ENCODE measurements around the gene TSHB. TPM values are rescaled to one million over a fixed set of nuclear protein-coding genes. Genes with fewer than 3 reads are reported as not detected.

TSHB gene
- total RNA-seq, 1 donor from 2014 or later: not detected

DNA sequence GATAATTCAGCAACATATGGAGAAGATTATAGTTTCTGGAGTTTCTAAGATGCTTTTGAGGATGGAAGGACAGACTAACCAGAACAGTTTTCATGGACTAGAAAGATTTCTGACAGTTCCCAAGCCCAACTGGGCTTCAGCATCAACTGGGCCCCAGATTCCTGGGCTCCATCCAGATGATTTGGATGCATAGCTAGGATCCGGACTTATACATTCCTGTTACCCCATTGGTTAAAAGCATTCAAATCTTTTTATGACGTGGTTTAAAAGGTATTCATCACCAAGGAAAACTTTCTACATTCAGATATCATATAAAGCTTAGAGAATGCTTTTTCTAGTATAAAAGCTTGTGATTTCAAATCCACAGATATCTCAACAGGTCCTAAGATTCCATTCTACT lies 29.7 kb downstream of the TSHB start:
- no peak for DNase-seq (ENCODE audit: low read depth in 2 of 2)

DNA sequence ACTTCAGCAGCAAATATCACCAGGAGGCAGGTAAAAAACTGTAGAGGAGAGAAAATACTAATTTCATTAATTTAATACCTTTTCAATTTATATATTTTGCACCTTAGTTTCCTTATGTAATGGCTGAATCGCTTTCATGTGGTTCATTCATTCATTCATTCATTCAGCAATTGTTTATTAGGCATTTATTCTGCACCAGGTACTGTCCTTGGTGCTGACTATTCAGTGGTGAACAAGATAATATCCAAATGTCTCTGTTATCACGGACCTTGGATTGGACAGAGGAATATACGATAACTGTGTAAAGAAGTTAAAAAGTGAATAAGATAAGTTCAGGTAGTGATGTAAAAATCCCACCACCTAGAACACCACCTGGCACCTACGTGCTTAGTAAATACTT lies 30.9 kb downstream of the TSHB start:
- no peak for DNase-seq (ENCODE audit: low read depth in 2 of 2)

DNA sequence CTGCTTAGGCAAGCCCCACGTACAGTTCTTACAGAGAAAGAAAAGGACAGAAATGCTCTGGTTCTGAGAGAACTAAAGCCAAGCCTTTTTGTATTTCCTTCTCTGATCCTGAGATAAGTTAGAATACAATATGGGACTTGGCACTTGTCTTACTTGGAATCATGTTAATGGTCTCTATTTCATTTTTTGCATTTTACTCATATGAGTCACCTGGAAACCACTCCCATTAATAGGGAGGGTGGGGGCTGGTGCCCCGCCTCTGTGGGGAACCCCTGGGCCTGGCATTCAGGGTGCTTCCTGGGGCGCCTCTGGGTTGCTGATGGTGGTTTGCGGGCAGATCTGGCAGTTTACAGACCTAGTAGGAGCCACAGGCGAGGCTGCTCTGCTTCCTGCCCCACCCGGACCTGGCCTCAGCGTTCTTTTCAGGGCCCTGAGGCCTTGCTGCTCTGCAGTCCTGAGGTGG lies 32.9 kb downstream of the TSHB start:
- DNase-seq (ENCODE audit: low read depth in 2 of 2): peak; percentile 29 to 56

DNA sequence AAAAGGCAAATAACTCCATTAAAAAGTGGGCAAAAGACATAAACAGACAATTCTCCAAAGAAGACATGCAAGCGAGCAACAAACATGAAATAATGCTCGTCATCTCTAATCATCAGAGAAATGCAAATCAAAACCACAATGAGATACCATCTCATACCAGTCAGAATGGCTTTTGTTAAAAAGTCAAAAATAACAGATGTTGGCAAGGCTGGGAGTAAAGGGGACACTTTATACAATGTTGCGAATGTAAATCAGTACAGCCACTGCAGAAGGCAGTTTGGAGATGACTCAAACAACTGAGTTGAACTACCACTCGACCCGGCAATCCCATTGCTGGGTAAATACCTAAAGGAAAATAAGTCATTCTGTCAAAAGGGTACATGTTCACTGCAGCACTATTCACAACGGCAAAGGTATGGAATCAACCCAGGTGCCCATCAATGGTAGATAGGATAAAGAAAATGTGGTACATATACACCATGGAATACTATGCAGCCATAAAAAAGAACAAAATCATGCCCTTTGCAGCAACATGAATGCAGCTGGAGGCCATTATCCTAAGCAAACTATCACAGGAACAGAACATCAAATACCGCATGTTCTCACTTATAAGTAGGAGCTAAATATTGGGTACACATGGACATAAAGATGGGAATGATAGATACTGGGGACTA lies 33.7 kb downstream of the TSHB start:
- peak in 1 of 2 donors; percentile 4 for DNase-seq (ENCODE audit: low read depth in 2 of 2)

GRCh38 chr1:115064461-115064860 lies 34.8 kb downstream of the TSHB start:
- no peak for DNase-seq (ENCODE audit: low read depth in 2 of 2)

GRCh38 chr1:115065021-115065420 lies 35.4 kb downstream of the TSHB start:
- DNase-seq (ENCODE audit: low read depth in 2 of 2): no peak

GRCh38 chr1:115067161-115067859 lies 37.7 kb downstream of the TSHB start:
- no peak for DNase-seq (ENCODE audit: low read depth in 2 of 2)

DNA sequence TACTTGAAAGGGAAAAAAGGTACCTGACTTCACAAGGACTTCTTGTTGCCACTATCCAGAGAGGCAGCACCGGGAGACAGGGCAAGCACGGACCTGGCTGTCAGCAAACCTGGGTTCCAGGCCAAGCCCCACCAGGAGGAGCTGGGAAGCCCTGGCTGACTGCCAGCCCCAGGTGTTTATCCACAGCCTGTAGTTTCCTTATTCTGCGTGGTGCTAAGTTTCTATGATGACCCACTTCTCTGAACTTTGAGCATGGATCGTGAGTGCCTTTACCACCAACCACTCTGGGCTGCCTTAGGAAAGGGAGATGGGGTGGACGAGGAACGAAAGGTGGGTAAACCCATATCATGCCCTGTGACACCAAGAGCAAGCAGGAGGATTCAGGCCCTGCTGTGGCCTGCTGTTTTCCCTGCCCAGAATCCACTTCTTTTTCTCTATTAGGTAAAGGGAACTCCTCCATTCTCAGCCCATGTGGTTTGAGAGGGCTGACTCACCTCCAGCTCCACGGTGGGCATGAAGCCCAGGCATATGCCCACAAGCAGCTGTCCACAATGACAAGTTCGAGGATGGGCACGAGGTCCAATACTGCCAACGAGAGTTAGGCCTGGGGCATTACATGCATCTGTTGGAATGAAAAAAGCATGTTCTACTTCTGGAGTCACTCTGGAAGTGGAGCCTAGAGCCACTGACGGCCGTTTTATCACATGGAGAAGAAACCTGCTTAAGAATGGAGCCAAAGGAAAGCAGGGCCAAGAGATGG lies 39.4 kb downstream of the TSHB start:
- no peak for DNase-seq (ENCODE audit: low read depth in 2 of 2)

DNA sequence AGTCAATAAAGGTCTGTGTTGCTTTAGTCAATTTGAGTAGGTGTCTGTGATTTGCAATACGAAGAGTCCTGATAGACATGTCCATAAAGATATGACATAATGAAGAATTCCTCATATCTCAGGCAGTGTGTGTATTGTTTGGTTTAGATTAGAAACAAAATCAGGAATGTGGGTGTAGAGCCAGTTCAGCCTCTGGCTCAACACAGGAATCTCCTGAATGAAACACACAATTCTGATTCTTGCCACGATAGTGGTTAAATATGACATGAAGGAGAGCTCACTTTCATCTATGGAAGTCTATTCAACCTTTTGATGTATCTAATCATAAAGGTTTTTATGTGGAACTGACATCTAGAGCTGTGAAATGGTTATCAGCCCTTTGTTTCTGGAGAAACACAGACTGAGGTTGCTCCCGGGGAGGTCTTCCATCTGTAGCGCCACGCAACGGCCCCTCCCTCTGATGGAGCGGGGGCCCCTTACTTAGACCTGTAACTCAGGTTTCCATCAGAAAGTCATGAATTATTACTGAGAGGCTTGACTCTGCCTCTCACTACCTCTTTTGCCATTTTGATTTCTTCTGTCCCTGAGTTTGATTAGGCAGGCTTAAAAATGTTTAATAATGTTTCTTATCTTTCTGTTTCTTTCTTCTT lies 40.2 kb downstream of the TSHB start:
- no peak for DNase-seq (ENCODE audit: low read depth in 2 of 2)

DNA sequence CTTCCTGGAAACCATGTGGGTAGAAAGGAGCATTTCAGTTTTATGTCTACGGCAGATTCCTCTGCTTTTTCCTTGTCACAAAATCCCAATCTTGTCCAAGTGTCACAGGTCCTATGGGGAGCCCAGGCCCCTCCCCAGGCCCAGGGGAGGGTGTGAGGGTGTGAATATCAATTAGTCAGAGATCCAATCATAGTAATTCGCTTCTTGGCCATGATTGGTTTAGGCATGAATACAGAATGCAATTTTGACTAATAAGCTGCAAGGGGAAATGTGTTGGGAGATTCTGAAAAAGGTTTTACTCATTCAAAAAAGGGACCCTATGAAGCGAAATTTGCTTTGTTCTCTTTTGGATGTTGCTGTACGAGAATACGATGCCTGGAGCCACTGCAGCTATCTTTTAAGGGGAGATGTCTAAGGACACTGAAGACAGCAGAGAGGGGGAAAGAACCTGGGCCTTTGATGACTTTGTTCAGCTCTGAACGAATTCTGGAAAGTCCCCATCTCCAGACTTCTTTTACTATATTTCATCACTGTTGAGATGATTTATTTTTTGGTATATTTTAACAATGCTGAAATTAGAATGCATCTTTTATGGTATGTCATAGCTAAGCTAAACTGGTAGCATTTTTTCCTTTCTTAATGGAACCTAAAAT lies 41.5 kb downstream of the TSHB start:
- DNase-seq (ENCODE audit: low read depth in 2 of 2): no peak

DNA sequence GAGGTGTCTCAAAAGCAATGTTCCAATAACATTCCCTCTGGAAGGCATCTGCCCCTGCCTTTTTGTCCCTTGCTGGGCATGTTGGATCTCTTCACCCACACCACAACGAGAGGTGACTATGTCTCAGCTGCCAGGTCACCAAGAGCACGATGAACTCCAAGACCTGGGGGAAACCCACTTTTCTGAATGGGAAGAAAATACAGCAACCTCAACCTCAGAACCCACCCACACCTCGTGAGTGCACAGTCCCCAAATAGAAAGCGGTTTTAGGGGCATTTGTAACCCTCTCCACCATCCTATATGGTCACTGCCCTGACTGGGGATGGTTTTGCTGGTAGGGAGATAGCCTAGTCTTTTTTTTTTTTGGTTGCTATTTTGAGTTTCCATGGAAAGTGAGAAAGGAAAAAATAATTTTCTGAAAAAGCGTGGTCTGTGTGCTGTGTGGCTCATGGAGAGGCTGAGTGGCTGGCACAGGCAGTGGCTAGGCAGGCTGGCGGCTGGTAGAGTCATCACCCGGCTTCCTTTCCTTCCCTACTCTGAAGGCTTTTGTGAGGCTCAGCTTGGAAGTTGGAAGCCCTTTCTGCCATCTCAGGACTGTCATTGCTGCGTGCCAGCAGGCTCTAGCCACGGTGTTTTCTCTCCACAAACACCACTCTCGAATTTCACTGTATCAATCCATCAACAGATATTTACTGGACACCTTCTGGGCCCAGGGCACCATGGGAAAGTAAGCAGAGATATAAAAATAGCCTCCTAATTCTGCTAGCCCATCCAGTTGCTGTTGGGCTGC lies 43.9 kb downstream of the TSHB start:
- no peak for DNase-seq (ENCODE audit: low read depth in 2 of 2)

GRCh38 chr1:115074839-115075534 lies 45.4 kb downstream of the TSHB start:
- peak in 1 of 2 donors; percentile 64 for DNase-seq (ENCODE audit: low read depth in 2 of 2)

DNA sequence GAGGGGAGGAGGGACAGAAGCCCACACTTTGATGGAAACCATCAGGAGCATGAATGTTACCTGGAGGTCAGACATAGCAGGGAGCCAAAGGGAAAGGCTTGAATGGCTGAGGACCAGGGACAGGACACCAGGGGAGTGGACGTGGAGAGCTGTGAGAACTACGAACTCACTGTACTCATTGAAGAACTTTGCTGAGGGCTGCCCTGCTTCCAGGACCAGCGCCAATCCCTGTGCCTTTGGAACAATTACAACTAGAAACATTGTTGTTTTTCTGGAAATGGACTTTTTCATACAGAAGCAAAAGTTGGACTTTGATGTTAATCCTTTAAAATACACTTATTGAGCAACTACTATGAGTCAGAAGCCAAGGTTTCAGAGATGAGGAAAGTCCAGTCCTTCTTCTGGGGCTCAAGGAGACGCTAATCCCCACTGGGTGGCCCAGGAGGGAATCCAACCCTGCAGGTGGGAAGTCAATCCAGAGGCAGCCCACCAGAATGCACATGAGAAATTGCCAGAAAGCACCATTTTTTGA lies 46.8 kb downstream of the TSHB start:
- DNase-seq (ENCODE audit: low read depth in 2 of 2): no peak

- no peak for DNase-seq (ENCODE audit: low read depth in 2 of 2)
These were observed 47.8 kb downstream of the TSHB start for GRCh38 chr1:115077286-115077983.

GRCh38 chr1:115077984-115078330 lies 48.3 kb downstream of the TSHB start:
- DNase-seq (ENCODE audit: low read depth in 2 of 2): no peak

DNA sequence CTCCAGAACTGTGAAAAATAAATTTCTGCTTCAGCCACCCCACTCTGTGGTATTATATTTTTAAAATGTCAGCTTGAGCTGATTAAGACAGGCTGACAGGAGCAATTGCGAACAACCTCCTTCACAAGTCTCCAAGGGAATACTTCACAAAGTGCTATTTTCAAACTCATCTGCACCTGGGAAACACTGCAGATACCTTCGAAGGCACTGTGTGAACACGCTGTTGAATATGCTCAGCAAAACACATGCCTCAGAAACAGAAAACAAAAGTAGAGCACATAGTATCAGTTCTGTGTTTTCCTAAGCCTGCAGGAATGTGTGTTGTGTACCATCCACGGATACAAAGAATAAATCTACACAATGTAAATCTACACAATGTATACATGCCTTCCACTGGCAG lies 49.1 kb downstream of the TSHB start:
- no peak for DNase-seq (ENCODE audit: low read depth in 2 of 2)

DNA sequence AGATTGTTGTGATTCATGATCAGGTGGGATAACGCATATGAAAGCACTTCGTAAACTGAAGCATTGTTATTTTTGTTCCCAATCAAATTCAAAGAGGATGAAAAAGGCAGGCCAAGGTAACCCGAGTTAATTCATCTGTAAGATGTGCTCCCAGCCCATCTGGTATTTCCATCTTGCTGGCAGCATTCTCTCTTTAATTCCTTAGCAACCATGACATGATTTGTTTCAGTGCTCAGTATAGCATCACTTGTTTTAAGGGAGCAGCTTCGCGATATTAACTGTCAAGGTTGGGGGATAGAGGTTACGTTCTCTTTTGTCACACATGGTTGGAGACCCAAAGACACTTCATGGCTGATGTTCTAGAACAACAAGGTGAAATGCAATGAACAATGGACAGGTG lies 53.3 kb downstream of the TSHB start:
- no peak for DNase-seq (ENCODE audit: low read depth in 2 of 2)
